ENCODE data around the gene JUN.

The JUN gene

DNA sequence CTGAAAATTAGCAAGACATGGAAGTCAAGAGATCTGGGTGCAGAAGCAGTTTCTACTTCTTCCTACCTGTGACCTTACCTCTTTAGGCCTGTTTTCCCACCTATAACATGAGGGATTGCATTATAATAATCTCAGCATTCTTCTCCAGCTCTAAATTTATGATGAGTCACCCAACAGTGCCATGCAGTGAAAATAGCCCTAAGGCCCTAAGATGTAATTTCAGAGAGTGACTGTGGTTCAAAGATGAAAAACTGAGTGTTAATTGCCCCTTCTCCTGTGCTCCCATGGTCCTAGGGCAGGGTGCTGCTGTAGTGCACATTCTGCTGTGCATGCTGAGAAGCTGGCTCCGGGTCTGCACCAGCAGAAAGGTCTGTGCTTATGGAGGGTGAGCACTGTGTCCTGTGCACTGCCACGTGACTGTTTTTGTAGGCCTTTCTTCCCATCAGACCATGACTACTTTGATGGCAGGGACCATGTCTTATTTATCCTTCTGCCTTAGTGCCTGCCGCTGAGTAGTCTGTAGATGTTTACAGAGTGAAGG lies 29.7 kb downstream of the JUN start:
- DNase-seq = no peak

DNA sequence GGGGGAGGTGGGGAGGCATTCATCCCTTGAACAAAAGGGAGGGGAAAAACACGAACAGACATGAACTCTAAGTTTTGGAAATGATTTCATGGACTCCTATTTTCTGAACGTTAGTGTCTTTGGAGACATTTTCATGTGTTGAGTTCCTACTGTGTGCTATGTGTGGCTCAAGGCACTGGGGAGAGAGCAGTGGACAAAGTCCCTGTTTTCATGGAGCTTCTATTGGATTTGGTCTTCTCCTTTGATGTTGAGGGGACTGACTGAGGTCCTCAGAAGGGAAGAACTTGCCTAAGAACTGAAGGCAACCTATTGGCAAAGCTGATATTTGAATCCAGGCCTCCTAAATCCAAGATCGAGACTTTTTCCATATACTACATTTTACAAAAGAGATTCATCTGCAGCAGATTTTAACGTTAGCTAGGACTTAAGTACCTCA lies 30.4 kb downstream of the JUN start:
- no peak for DNase-seq

DNA sequence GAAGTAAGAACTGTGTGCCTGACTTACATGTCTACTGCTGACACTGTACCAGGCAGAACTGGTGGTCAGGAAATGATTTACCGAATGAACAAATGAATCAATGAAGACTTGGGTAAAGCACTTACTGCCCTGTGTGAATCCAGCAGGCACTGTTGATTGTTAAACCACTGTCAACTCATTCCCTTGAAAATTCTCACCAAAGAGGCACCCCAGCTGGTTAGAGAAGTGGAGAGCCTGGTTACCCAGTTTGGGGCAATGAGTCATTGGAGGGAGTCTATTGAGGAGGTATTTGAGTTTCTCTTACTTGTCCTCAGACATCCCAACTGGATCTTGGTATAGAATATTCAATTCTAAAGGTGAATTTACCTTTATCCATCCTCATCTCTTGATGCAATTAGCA lies 34.2 kb downstream of the JUN start:
- no peak for DNase-seq

DNA sequence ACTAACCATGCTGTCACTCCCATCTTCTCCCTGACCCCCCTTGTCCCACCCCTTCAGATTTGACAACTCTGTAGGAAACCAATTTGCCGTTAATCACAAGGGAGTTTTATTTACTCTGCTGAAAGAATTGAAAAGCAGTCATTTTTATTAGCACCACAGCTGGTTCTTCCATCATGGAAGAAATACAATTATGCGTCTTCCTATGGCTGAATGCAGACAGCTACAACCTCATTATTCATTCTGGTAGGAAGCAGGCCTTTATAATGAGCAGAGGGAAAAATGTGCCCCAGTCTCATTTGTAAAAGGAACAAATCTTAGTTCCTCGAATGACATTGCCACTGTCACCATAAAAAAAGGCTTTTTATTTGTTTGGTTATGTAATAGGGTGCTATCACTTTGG lies 35.2 kb downstream of the JUN start:
- DNase-seq = no peak

DNA sequence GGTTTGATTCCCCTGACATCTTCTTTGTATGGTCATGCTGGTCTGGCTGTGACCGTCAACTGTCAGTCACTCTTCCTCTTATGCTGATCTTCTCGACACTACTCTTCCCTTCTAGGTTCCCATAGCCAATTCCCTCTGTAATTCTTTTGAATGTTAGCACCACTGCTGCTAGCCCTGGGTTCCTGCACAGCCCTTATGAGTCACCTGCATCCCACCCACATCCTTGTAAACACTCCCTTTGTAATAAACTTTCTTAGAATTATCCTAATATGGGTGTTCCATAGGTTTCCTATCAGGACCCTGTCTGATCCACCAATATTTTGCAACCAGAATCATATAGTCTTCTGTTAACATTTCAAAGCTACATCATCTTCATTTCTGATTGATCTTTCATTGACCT lies 37.1 kb downstream of the JUN start:
- no peak for DNase-seq

DNA sequence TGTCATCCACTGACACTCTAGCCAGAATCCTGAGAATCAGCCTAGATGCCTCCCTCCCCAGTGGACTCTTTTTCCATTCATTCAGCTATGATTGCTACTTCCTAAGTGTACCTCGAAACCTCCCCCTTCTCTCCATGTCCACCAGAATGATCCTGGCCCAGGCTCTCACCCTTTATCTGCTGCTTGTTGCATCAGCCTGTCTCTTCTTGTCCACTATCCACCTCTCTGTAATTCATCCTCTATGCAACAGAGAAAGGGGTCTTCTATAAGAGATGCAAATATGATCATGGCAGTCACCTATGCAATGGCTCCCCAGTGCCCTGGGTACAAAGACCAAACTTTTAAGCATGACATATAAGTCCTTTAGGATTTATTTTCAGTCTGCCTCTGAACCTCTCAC lies 37.7 kb downstream of the JUN start:
- DNase-seq = no peak

DNA sequence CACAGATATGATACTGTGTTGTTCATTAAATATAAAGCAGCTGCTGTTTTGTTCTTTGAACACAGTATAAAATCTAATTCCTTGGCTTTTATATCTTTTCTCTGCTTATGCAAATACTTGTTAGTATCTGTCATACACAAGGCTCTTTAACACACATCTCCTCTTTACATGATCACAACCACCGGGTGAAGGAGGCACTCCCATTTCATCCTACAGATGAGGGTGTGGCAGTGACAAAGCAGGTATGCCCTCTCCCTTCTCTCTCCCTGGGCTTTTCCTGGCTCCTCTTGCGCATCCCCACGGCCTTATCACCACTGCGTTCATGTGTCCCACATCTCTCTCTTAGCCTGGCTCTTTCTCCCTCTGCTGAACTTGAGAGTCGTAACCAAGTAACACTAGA lies 38.2 kb downstream of the JUN start:
- DNase-seq = no peak

DNA sequence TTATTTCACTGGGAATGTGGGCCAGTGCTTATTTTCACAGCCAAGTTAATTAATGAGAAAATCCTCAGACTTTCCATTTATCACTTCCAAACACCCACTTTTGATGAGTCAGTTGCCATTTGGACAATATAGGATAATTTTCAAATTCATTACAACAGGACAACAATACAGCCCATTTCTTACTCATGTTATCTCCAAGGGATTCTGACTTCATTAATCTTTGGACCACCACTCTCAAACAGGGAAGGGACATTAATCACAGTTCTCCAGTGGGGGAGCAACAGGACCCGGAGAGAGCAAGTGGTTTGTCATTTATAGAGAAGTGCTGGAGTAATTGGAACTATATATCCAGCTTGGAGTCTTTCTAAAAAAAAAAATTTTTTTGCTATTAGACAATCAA lies 38.7 kb downstream of the JUN start:
- no peak for DNase-seq

DNA sequence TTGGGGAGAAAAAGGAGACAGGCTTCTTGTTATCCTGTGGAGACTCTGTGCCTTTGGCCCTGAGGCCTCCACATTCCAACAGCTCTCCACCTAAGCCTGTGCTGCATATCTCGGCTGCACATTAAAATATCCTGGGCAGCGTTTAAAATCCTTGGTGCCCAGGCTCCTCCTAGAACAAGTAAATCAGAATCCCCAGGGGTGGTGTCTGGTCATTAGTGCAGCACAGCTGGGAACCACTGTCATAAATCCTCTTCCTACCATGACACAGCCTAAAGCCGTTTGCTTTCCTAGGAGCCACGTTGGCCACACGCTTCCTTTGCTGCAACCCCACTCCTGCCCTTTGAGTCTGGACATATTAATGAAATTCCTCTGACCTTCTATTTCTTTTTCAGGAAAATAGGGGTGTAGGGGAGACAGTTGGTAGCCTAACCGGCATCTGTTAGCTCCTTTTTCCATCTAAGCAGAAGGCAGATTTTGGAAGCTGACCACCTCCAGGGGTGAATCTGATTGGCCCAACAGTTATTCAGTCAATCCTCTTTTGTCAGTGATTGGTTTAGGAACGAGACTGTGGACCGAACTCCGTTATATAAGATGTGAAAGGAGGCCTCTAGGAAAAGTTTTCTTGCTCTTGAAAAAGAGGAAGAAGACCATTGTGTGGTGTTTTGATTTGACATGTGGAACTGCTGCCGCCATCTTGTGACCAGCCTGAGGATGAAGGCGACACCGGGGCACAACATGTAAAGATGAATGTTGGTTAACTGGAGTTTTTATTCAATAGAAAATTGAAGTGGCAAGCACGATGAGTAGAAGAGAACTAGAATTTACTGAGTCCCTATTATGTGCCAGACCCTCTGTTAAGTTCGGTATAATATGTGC lies 41.9 kb downstream of the JUN start:
- DNase-seq = no peak

DNA sequence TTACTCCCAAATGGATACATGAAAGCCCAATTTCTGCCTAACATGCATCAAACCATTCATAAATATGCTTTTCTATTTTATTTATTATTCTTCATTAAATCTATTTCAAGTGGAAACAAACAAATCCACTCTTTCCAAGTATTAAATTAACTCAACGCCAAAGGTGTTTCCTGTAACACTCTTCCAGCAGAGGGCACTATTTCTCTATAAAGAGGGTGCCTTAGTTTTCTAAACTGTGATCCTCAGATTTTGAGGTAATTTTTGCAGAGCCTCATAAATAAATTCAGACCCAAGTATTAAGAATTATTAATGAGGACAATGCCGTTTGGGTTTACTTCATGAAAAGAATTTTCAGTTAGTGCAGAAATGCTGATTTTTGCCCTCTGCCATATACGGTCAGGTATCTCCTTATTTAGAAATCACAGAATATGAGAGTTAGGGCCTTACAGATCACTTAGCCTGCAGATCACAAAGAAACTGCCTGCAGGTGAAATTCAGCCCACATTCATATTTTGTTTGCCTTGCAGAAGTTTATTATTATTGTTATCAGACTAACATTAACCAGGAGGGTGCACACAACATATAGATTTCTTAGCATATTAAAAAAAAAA lies 43.9 kb downstream of the JUN start:
- DNase-seq = peak; percentile 74

DNA sequence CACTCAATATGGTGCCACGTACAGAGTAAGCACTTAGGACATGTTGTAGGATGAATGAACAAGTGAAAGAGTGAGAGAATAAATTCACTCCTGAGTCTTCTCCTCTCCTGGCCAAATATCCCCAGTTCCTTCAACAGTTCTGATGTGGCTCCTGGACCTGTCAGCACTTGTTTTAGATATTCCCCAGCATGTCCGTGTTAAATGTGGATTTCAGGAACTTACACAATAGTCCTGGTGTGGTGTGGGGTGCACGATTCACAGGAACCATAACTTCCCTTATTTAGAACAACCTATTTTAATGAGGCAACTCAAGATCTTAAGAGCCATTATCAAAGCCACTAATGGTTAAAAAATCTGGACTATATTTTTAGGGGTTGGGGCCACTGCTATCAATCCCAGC lies 45.0 kb downstream of the JUN start:
- peak; percentile 70 for DNase-seq

DNA sequence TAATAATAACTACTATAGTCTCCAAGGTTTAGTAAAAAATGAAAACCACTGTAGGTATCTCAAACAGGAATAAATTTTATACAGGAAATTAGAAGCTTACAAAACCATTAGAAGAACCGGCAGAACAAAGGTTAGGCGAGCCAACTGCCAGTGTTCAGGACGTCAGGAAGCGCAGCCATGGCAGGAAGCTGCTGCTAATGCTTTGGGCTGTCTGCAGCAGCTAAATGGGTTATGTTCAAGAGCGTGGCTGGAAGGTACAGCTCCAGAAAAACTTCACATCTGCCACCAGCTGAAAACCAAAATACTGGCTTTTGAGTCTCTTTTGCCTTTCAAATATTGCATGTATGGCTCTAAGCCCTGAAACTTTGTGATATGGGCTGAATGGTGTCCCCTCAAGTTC lies 48.3 kb downstream of the JUN start:
- DNase-seq = no peak

DNA sequence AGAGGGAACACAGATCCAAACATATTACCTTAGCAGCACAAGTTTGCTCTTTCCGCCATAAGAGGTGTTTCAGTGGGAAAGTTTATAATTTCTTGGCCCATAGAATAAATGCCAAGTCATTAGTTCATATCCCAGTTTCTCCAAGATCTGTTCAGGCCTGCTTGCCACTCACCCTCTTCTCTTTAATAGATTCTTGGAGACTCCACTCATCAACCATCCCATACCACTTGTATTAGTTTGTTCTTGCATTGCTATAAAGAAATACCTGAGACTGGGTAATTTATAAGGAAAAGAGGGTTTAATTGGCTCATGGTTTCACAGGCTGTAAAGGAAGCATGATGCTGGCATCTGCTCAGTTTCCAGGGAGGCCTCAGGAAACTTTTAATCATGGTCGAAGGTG lies 49.2 kb downstream of the JUN start:
- no peak for DNase-seq

DNA sequence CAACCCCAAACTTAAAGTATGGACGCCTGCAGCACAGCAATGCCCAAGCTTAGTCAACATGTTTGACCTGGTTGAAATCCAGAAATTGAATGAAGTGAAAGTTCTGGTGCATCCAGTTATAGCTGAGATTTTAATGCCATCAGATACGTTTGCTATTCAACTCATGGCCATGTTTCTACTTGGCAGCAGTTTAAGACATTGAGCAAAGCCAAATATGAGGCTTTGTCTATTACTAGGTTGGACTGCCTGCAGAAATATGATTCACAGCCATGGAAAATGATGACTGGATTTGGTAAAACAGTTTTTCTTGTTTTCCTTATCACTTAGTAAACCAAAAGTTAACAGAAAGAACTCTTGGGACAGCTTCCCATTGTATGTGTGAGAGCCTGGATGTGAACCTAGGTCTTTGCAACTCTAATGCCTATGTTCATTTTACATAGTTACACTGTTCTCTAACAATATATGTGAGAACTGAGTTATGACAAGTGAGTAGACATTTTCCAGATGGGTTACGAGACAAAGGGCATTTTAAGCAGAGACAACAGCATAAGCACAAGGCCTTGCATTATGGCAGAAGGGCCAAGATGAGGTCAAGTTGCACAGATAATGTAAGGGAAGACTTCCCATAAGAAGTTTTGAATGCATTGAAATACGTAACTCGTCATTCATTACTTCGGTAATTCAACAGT lies 51.6 kb downstream of the JUN start:
- no peak for DNase-seq
